Raji (cell line): ENCODE results near the gene ENAH.

Experiments
- POLR2A ChIP-seq: IDR thresholded peaks from 2 replicates; pipeline ENCODE4 v1.6.1; 2011; ENCODE audit warnings: low read depth, low read length, control low read depth; ENCODE audit not compliant: insufficient read depth

The ENAH gene

DNA sequence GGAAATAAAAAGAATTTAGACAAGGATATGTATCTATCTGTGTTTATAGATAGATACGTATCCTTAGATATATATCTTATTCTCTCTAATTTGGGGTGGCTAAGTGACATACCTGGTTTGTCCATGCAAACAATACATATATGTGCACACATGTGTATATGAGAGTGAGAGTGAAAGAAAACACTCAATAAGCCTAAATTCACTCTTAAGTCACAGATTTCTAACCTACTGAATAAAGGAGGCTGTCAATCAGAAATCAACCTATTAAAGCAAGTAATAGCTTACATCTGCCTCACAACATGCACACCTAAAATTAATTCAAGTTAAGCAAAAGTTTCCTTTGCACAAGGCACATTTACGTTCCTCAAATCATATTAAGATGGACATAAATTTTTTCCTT lies 118.2 kb downstream of the ENAH start:
- no peak for TF ChIP-seq POLR2A

DNA sequence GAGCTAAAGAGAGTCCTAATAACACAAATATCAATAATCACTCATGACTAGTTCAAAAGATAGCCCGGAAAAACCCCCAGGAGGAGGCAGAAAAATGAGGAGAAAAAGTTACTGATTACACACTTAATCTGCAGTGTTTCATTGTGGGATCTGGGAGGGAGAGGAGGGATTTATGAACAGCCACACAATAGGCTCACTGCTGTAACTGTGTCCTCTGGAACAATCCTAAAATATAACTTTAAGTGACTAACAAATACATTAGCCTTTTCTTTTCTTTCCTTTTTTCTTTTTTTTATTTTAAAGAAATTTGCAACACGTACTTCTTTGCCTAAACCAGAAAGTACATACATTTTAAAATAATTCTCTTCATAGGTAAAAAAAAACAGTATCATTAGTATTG lies 118.8 kb downstream of the ENAH start:
- TF ChIP-seq POLR2A: no peak

DNA sequence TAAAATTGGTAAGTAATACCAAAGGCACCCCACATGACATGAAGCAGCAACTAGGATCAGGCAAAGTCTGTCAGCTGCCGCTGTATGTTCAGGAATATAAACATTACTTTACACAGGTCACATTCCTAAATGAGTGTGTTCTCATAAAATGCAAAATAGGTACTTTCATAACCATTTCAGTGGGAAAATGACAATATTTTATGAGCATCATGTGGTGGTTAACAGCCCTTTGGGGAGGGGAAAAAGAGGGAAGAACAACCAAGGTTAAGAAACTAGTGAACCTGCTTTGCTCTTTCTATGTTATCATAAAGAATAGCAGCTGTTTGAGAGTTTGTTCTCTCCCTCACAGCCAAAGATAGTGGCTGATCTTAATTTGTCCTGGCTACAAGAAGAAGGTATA lies 119.7 kb downstream of the ENAH start:
- TF ChIP-seq POLR2A: no peak

DNA sequence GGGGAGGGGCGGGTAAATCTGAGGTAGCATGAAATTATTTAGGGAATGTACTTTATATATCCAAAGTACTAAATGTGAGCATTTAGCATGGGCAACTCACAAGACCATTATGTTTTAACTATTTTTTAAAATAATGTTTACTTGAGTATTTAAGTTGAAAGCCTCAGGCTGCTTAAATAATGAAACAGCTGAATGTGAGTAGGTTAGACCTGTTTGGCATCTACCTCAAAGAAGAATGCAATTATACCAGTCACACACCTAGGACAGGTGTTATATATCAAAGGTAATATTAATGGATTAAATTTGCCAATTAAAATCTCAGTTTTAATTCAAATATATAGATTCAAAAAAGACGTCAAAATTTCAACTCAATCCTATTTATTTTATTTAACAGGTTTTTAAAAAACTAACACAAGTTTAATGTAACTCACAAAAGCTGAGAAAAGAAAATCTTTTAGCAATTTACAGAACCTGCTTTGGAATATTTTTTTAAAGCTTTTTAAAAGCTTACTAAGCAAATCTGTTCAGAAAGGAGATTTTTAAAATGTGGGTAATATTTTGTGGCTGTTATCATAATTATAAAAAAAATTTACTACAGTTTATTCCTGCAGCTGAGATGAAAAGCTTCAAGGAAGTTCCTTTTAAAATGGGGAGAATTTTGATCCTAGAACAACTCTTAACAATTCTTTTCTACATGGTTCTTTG lies 120.5 kb downstream of the ENAH start:
- no peak for TF ChIP-seq POLR2A

DNA sequence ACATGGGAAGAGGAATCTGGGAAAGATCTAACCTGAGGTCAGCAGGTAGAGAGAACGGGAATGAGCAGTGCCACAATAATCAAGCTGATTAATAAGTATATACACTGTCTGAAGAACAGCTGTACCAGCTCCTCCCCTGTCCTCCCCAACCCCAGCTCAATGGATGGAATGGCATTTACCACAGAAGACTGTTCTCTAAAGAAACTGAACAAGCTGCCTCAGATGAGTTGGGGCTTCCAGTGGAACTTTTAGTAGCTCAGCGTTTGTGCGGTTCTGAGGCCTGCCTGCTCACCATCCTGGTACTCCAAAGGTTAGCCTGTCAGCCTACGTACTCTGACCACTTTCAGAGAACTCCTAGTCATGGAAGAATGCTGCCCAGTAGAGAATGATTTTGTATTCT lies 123.2 kb downstream of the ENAH start:
- TF ChIP-seq POLR2A: no peak

DNA sequence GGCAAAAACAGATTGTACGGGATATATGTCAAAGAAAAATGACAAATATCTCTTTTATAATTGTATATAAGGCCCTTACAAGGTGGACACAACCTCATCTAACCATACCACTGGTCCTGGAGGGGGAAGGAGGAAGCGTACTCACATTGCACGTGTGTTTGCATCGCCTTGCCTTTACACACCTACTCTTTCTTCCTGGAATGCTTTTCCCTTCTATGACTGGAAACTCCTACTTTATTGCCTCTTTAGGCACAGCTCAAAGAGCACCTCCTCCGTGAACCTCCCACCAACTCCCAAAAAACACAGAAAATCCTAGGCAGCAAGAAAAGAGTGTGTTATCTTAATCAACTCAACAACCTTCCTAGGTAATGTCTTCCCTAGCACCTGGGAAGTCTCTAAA lies 125.3 kb downstream of the ENAH start:
- no peak for TF ChIP-seq POLR2A

DNA sequence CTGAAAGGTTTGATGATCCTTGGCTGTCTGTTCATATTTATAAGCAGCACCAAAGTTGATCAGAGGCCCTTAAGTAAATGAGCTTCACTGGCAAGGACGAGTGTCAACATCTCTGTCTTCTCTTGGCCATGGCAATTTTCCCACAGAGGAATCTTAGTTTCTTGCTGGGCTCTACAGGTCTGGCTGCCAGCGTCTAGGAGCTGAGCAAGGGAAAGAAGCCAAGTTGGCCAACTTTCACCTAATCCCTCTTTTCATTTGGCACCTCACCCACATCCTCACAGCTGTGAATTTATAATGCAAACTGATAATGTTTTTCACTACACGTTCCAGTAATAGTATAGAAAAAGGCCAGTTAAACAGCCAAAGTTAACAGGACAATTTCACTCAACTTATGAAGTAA lies 126.0 kb downstream of the ENAH start:
- TF ChIP-seq POLR2A: no peak

DNA sequence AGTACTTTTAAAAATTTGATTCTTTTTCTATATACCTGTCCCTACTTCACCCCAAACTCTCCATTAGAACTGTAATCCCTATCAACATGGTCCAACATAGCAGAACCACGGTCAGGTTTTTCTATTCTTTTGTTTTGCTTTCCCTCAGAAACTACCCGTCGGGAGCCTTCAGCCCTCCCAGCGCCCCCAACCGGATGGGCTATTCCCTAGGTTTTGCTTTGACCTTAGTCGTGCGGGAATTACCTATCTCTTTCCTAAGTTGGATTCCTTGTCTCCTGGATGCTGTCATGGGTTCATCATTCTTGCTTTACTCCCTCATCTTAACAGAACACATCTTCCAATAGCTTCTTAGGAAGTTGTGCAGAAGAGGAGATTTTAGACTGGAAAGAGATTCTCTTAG lies 127.5 kb downstream of the ENAH start:
- no peak for TF ChIP-seq POLR2A

DNA sequence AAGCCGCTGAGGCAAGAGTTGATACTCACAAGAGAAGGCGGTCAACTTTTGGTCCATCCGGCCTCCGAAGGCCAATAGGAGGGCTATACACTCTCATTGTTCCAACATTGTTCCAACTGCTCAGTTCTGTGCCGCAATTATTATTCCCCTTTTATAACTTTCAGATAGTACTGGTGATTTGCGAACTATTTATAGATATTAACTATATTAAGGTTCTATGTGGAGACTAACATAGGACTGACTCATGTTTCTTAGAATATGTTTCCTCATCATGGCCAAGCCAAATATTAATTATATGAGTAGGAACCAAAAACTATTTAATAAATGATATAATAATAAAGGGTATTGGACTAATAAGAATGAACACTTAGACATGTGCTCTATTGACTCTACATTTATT lies 128.4 kb downstream of the ENAH start:
- no peak for TF ChIP-seq POLR2A

DNA sequence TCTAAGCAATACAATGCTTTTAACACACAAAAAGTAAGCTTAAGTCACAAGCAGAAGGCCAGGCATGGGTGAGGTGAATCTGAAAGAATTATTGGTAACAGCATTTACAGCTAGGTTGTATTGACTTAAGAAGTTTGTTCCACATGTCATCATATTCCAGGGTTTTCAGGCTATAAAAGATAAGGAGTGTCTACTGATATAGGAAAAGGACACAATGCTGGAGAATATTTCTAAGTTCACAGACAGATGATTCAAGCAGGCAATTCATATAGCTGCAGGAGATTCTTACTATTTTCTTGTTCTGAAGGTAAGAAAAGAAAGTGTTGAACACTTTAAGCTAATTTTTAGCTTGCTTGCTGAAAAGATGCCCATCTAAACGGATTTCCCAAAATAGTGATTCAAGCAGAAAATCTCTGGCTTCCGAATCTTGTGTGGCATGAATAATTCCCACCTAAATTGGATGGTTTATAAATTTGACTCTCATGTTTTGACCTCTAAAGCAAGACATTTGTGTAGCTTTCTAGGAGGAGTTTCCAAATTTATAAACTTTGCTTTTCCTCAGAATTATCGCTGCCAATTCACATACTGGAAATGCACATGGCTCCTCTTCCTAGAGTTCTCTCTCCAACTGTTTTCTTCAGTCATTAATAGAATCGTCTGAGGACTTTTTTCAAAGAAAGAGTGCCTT lies 129.5 kb downstream of the ENAH start:
- no peak for TF ChIP-seq POLR2A

DNA sequence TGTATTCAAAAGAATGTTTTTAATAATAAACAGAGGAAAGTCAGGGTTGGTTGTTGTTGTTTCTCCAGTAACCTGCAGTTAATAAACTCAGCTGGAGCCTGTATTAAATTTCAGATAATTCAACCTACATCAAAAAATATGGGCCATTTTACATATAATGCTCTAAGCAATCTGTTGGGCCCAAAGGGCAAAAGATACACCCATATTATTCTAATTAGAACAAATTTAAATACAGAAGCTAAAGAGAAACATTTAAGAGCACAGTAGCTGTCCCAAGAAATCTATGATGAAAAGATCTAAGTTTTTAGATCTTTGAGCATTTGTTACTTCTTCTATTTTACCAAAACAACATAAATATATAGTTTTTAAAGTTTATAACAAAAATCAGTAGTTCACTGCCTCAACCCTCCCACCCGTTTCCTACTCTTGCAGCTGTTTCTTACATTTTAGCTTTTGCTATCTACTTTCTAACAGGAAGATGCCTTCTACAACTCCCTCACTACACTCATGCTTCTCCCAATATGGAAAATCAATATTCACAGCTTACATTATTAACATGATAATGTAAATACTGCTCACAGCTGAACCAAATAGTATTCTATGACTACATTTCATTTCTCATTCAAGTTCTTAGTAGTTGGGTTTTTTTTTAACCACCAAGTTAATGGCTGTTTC lies 130.2 kb downstream of the ENAH start:
- no peak for TF ChIP-seq POLR2A

DNA sequence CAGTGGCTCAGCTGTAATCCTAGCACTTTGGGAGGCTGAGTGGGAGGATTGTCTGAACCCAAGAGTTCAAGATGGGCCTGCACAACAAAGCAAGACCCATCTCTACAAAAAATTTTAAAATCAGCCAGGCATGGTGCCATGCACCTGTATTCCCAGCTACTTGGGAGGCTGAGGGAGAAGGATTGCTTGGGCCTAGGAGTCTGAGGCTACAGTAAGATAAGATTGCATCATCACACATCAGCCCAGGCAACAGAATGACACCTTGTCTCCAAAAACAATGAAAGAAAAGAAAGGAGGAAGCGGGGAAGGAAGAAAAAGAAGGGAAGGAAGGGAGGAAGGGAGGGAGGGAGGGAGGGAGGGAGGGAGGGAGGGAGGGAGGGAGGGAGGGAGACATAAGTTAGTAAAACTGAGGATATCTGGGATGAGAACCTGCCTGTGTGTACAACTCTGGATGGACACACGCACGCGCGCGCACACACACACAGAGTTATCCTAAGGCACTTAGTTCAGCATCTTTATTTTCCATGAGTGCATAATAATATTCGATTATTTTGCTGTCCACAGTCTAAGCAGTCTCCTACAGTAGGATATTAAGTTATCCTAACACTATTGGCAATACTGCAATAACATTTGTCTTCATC lies 132.2 kb downstream of the ENAH start:
- TF ChIP-seq POLR2A: no peak

DNA sequence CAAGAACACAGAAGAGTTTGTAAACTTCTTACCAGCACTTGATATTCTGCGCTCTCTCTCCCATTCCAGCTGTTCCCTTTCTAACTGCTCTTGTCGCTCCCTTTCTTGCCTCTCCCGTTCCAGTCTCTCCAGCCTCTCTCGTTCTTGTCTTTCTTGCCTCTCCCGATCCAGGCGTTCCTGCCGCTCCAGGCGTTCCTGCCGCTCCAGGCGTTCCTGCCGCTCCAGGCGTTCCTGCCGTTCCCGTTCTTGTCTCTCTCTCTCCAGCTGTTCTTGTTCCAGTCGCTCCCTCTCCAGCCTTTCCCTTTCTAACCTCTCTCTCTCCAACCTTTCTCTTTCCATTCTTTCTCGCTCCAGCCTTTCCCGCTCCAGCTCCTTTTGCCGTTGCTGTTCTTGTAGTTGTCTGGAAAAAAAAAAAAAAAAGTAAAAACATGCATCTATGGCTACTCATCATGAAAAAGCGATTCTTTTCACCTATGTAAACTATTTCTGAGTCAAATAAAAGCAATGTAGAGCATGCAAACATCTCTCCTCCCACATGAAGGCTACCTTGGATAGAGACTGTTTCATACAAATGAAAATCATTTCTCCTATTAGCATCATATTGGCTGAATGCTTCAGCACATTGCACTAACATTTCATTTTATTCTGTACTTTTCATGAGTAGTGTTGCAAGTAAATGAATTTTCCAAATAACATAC lies 133.6 kb downstream of the ENAH start:
- no peak for TF ChIP-seq POLR2A

DNA sequence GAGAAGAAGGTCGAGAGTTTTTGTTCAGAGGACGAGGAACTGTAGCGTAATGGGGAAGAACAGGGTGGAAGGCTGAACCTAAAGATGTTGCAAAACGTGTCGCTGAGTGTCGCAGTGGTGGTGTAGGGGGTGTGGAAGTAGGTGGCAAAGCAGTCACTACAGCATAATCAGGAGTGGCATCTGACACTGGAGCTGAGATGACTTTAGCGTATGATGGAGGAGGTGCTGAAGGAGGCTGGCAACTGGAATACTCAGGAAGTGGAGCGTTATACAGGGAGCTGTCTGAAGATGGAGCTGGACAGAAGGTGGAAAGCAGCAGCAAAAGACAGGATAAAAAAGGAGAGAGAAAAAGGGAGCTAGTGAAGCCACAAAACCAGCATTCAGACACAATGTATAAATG lies 135.2 kb downstream of the ENAH start:
- no peak for TF ChIP-seq POLR2A

DNA sequence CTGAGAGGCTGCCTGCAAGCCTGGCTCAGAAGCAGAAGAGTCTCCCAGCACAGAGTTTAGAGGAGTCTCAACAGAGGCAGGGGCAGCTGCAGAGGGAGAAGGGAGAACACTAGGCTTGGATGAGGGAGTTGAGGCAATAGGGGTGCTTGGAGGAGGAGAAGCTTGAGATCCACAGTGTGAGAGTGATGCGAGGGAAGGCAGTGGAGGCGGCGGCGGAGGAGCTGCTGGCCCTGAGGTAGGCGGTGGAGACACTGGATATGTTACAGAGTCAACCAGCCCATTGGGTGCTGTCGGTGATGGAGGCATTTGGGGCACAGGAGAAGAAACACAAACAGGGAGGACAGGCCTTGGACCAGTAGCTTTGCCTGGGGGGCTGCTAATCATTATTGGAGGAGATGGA lies 135.7 kb downstream of the ENAH start:
- TF ChIP-seq POLR2A: no peak

DNA sequence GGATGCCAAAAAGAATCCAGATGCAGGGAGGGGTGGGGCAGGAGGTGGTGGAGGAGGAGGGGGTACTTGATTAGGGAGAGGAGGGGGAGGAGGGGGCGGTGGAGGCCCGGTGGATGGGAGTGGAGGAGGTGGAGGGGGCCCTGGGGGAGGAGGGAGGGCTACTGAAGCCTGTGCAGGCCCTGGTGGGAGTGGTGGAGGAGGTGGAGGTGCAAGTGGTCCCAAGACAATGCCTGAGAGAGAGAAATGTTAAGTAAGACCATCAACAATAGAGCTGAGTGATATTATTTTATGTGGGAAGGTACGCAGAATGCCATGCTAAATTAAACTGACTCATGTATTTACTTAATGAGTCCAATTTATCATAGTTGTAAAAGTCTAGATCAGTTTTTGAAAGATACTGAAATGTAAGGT lies 138.2 kb downstream of the ENAH start:
- TF ChIP-seq POLR2A: no peak

DNA sequence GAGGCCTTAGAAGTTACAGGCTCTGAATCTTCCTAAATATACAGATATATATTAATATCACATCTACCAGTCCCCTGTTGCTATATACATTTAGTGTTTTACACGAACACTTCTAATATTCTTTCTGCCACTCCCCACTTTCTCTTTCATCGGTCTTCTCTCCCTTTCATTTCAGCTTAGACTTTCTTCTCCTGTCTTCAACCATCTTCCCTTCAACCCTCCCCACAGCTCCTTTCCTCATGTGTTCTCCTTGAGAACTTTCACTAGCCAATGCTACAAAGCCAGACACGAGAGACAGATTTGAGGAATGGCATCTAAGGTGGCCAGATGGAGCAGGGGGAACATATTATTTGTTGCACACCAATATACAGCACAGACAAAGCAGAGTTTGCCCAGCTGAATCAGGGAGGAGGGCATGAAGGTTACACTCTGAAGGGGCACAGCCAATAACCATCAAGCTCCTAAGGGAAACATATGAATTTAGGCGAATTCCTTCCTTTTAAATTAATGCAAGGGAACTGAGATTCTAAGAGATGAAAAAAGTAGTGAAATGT lies 141.0 kb downstream of the ENAH start:
- no peak for TF ChIP-seq POLR2A
